ENCODE results near the gene FRS3. TPM values are rescaled to one million over a fixed set of nuclear protein-coding genes. Genes with fewer than 3 reads are reported as not detected.
"Not testable (repeated sequence)": the region's sequence is repeated elsewhere in the genome, so short reads cannot be mapped to it uniquely, and the experiment has no call there.

The FRS3 gene, protein sequence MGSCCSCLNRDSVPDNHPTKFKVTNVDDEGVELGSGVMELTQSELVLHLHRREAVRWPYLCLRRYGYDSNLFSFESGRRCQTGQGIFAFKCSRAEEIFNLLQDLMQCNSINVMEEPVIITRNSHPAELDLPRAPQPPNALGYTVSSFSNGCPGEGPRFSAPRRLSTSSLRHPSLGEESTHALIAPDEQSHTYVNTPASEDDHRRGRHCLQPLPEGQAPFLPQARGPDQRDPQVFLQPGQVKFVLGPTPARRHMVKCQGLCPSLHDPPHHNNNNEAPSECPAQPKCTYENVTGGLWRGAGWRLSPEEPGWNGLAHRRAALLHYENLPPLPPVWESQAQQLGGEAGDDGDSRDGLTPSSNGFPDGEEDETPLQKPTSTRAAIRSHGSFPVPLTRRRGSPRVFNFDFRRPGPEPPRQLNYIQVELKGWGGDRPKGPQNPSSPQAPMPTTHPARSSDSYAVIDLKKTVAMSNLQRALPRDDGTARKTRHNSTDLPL
- 3.5 TPM for polyA plus RNA-seq (2013, experiment 1 of 2; ENCODE audit: insufficient read length)
- polyA plus RNA-seq (2013, experiment 2 of 2; ENCODE audit: insufficient read length) = 3.6 TPM

DNA sequence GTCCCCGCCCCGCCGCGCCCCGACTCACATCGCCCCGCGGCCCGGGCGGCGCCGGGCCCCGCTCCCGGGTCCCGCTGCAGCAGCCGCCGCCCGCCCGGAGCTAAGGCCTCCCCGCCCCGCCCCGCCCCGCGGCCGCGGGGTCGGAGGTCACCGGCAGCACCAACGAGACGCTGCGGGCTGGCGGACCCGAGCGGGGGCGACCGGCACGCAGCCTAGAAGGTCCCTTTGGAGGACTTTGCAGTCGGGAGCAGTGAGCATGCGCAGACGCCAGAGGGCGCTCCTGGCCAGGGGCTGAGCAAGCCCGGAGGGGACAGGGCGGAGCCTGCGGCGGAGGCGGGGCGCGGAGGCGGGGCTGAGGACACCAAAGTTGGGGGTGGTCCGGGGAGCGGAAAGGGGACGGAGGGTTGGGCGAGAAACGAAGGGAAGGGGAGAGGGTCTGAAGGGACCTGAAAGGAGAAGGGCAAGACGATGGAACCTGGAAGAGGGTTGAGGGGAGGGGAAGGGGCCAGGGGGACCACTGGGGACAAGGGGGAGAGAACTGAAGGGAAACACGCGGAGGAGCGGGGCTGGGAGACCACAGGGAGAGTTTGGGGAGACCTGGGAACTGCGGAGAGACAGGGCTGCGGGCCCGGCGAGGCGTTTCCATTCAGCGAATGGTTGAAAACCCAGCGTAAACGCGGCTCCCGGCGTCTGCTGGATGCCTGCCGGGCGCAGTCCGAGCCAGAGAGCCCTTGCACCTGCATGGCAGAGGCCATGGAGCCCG, at the start of gene FRS3:
TSS of gene FRS3 (minus strand) at position 113 of the 763 bp plus-strand sequence. CDS start 2,913 bp downstream, outside the sequence.
- peak; percentile 92 for DNase-seq

DNA sequence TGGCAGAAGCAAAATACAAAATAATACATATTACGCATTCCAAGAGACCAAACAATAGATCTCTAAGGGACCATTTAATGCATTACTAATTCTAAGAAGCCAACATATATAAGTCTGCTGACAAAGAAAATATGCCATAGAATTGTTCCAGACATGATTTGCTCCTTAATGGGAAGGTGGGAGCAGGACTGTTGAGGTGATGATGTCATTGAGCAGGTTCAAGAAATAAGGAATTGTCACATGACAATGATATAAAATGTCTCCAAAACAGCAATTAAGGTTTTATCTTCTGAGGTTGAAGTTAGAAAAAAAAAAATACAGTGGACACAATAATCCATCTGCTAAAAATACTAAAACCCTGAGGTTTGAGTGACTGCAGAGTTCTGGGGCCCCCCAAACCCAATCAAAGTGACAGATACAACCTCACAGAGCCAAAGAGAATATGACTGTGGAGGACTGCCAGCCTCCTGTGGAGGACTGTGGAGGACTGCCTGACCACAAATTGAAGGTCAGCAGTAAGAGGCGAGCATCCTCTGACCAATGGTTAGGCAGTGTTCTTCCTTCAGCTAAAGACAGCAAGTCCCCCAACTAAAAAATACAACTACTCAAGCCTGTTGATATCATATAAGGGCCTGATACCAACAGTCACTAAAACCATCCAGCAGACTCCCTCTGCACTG, 46.8 kb upstream of the FRS3 start:
- no peak for DNase-seq

DNA sequence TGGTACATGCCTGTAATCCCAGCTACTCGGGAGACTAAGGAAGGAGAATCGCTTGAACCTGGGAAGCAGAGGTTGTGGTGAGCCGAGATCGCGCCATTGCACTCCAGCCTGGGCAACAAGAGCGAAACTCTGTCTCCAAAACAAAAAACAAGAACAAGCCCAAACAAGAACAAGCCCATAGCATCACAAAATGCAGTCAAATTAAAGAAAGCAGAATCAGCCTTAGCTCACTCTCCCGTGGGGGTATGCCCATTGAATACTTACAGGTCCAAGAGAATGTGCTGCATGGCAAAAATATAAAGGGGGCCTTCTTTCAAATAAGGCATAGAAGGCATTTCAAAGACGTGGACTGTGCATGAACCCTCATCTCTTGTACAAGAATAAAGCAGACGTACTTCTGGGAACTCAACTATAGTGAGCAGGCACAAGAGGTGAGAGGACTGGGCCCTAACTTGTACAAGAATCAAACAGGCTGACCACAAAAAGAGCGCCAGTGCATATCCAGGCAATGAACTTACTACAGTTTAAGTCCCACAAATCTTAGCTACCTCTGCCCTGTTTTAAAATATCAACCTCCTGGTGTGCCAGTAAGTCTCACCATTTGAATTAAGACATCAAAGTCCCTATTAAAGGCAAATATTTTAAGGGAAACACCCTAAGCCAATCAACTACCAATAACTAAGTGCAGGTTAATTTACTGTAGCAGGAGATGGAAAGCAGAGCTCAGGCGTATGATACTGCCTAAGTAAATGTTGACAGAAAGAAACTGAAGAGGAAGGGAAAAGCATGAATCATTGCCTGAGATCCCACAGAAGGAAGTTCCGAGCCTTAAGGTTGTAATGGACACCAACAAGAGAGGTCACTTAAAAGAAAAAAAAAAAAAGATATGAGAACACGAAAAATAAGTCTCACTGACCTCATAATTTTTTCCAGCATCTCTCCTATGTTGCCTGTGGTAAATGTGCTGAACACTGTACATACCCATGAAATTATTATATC, 45.2 kb upstream of the FRS3 start:
- DNase-seq = no peak

DNA sequence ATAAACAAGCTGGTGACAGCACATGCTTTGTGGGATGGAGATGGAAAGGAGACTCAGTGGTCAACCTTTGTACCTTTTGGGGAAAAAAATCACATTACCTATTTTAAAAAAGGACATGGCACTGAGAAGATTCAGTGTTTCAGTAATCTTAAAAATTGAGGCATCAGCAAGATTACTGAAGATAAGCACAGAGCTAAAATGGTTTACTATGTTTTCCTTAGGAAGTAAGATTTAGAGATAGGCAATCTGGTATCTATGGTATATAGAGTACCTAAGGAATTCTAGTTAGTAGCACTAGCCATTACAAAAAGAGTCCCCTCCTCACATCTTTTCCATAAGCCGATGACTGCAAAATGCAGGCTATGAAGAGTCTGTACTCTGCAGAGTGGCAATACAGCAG, 43.5 kb upstream of the FRS3 start:
- DNase-seq = no peak

DNA sequence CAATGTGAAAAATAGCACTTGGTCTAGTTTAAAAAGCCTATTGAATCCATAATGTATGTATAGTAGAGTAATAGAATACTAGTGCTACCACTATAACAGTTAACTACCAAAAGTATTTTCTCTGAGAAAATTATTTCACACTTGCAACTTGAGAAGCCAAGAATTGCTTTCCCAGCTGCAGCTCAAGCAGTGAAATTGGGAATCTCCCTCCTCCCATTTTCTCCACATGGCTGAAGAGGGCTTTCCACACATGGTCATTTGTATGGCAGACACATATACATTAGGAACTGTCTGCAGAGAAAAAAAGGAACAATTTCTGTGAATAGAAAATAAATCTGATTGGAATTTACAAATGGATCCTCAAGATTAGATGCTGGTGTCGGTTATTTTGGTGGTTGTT, 42.3 kb upstream of the FRS3 start:
- DNase-seq = no peak

DNA sequence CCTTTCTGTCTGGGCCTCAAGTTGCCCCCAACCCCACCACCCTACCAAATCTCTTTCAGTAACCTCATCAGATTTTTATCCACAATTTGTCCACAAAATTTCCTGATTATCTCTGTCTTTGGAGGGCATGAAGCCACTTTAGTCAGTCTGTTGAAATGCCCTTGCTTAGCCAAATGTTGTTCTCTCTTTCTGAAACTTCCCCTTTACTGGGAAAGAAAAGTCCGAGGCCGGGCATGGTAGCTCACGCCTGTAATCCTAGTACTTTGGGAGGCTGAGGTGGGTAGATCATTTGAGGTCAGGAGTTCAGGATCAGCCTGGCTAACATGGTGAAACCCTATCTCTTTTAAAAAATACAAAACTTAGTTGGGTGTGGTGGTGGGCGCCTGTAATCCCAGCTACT, 41.6 kb upstream of the FRS3 start:
- no peak for DNase-seq

DNA sequence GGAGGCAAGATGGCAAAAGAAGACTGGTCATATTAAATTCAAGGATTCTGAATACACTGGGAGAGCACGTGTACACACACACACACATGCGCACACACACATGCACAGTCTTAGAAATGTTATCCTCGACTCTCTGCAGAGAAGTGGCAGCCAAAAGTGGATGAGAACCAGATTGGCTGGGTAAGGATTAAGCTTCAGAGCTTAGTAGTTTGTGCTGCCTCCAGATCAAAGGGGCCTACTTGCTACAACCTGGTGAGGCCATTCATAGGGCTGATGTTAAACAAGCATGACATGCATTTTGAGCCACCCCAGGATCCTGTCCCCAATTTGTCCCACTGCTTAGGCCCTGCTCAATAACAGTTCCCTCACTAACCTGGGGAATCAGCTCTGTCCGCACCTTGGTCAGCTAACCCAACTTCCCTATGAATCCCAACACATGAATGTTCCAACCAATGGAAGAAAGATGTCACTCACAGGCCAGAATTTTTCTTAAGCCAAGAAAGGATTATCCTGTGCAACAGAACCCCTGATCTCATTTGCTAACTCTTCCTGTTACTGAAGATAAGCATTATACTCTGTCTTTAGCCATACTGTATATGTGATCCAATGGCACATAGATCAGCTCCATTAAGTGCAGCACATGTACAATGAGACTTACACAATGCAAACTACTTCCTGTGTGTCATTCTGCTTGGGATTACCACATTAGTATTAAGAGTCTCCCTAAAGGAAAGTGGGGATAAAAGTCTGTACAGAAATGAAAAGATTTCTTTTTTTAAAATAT, 38.8 kb upstream of the FRS3 start:
- DNase-seq = no peak

DNA sequence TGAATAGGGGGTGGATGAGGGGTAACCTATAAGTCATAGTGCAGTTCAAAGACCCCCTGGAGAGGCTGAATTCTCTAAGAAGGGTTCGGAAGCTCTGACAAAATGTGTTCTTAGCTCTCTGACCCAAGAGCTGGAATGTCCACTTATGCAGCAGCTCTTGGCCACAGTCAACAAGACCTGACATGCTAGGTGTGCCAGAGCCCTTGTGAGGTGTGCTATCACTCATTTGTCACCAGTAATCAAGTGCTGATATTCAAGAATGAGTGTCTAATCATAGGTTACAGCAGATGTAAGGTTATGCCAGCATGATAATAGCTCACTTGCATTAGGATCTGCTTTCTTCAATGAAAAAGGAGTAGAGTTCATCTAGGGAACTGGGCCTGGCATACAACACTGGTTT, 35.9 kb upstream of the FRS3 start:
- no peak for DNase-seq

DNA sequence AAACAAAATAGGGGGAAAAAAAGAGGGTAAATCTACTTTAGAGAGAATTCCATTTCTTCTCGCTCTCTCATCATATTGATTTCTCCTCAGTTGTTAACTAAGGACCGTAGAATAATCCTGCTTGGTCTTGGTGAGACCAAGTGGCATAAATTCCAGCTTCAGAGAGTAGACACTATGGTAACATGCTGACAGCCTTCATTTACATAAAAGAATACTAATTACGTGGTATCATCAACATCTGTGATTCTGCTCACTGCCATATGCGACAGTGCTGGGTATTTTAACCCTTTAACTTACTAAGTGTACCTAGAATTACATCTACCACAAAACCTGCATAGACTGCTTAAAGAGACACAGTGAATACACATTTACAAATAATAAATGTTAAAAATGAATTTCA, 34.9 kb upstream of the FRS3 start:
- no peak for DNase-seq

DNA sequence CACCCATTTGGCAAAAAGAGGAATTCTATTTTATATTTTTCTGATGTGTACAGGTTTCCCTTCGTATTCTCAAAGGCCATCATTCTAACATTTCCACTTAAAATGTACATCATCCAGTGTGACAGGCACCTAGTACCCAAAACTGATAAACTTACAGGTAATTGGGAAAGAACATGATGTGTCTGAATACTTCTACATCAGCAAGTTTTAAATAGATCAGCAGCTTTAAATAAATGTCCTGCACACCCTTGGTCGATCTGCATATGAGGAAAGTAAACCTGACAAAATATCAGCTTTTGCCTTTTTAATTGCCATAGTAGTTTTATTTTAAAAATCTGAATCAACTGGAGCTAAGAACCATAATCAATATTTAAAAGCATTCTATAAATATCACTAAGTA, 34.3 kb upstream of the FRS3 start:
- no peak for DNase-seq

DNA sequence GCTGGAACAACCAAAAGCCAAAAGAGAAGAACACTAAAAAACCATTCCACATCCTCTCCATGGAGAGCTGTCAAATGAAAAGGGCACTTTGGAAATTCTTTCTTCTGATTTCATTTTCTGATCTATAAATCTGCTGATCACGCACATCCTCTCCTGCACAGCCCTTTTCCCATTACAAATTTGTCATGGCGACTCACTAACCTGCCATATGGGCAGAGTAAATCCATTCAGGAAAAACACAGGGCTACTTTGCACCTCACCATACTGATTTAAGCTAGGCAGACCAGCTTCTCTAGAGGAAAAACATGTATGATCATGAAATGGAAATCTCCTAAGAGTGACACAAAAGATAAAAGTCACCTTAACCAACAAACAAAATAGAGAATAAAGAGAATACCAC, 33.8 kb upstream of the FRS3 start:
- no peak for DNase-seq

DNA sequence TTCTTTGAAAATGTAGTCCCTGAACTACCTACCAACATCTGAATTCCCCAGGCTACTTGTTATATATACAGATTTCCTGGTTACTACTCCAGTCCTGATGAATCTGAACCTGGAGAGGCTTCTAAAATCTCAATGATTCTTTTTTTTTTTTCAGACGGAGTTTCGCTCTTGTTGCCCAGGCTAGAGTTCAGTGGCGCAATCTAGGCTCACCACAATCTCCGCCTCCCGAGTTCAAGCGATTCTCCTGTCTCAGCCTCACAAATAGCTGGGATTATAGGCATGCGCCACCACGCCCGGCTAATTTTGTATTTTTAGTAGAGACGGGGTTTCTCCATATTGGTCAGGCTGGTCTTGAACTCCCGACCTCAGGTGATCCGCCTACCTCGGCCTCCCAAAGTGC, 32.2 kb upstream of the FRS3 start:
- DNase-seq = not testable (repeated sequence)

DNA sequence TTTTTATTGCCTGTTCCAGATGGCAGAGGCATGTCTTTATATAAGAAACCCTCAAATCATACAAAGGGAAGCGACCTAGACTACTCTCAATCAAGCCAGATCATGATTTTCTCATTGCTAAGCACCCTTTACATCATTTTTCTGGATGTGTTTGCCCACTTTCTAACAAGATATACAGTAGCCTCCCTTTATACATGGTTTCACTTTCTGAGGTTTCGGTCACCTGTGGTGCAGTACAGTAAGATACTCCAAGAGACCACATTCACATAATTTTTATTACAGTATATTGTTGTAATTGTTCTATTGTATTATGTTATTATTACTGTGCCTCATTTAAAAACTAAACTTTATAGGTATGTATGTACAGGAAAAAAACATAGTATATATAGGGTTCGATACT, 31.4 kb upstream of the FRS3 start:
- DNase-seq = no peak

DNA sequence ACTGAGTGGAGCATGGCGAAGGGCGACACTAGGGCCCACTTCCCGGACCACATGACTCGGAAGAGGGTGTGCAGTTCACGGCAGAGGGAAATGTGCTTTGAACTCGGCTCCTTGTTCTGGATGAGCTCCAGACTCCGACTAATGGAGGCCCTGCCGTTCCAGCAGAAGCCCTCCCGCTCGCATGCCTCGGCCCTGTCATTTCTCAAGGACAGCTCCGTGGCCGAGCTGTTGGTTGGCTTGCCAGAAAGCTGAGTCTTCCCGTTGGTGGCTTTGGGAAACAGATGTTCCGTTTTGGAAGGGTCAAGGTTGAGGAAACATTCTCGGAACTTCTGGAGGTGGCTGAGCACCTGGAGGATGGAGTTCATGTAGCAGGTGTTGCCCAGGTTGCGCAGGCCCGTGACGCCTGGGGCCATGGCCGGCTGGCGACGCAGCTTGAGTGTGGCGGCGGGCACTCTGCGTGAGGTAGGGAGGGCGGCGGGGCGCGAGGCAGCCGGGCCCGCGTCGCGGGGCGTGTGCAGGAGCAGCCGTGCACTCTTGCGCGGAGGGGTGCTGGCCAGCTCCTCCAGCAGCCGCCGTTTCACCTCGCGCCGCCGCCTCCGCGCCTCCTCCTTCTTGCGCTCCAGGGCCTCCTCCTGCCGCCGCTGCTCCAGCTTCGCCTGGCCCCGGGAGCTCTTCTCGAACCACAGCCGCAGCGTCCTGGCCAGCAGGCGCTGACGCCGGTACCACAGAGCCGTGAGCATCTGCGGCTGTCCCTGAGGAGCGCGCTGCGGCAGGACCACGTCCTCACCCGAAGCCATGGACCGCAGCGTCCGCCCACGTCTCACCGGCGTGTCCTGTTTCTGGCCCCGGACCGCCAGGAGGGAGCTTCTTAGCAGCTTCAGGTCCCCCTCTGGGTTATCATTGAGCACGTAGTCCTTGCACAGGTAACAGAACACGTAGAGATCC, 26.4 kb upstream of the FRS3 start:
- DNase-seq = no peak

DNA sequence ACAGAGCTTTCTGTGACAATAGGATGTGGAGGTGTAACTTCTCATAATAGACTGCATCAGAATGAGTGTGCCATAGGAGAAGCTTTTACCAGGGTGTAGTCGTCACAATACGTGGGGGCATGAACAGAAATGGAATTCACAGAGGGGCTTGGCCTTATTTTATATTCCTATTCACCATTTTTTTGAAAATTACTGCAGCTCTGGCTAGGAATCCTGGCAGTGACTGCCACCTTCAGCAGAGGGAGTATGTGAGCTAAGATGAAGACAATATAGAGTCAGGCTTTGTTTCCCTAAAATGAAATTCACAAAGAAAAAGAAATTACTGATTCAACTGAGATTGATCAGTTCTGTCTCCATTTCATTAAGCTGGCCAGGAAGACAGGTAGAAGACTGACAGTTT, 21.7 kb upstream of the FRS3 start:
- DNase-seq = no peak

DNA sequence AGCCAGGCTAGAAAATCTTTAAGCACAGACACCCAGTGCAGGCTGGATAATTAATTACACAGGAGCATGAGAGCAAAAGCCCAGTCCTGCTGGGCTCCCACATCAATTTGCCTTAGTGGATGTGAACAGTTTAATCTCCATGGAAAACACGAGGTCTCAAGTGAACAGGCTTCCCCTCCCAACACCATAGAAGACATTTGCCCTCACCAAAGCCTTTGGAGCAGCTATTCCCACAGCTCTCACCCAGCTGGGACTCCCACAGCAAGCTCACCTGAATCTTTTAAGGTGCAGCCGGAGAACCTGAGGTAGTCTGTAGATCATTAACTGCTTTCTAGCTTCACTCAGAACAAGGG, 19.8 kb upstream of the FRS3 start:
- no peak for DNase-seq

DNA sequence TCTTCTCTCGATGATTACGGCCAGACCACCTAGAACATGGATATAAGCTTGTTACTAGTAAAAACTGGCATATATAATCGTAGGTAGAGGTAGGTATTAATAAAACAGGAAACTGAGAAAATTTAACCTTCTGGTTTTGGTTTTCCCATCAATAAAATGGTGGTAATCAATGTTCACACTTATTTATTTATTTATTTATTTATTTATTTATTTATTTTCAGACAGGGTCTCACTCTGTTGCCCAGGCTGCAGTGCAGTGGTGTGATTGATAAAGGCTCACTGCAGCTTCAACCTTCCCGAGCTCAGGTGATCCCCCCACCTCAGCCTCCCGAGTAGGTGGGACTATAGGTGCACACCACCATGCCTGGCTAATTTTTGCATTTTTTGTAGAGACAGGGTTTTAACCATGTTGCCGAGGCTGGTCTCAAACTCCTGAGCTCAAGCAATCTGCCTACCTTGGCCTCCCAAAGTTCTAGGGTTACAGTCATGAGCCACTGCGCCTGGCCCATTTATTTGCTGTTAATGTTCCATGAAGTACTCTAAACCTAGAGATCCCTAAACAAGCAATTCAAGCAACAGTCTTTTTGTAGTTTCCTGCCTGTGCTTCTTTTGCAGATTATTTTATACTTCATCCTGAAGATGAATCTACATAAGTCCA, 19.3 kb upstream of the FRS3 start:
- DNase-seq = no peak

DNA sequence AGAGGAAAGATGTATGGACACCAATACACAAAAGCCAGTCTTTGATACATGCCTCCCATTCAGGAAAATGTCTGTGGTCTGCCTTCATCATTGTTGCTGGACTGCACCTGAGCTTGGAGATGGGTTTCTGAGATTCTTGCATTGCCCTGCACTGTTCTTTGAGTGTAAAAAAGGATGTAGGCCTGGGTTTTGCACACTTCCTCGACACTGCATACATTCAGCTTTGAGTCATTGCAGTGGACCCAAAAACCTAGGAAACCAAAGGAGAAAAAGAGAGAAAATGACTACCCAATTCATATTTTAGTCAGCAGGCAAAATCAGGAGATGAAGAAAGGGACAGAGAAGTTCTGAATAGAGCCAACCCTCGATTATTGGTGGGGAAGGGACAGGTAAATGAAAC, 16.8 kb upstream of the FRS3 start:
- DNase-seq = no peak

DNA sequence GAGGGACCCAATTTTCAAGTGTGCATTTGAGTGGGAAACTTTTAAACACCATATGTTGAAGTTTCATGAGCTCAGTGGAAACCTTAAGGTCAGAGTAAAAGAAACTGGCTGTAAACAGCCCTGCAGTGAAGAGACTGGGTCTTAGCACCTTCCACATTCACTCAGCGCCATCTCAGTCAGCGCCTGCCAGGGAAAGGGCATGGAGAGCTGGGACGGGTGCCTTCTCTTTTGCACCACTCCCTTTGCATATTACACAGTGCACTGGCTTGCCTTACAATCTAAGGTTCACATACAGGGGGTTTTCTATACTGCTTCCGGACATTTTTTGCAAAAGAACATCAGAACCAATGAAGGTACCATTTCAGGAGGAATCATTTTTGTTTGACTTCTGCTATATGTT, 12.3 kb upstream of the FRS3 start:
- DNase-seq = no peak
